HEK293T (cell line): ENCODE data around the gene VENTX.

Experiments
- CTBP1 ChIP-seq: fragments of 450-650 bp; IDR thresholded peaks from 2 replicates; pipeline ENCODE4 v1.6.1; 2016; ENCODE audit warnings: borderline replicate concordance
- ELF4 ChIP-seq: fragments of 450-650 bp; IDR thresholded peaks from 2 replicates; pipeline ENCODE4 v1.6.1; 2017; ENCODE audit warnings: antibody characterized with exemption
- L3MBTL2 ChIP-seq: fragments of 450-650 bp; conservative IDR thresholded peaks from 2 replicates; pipeline ENCODE4 v1.6.1; 2016; ENCODE audit warnings: mild to moderate bottlenecking
- NFRKB ChIP-seq: fragments of 450-650 bp; IDR thresholded peaks from 2 replicates; pipeline ENCODE4 v1.6.1; 2016; ENCODE audit warnings: mild to moderate bottlenecking, moderate library complexity
- SP1 ChIP-seq: fragments of 450-650 bp; IDR thresholded peaks from 2 replicates; pipeline ENCODE4 v1.6.1; 2017
- SUZ12 ChIP-seq: fragments of 450-650 bp; IDR thresholded peaks from 2 replicates; pipeline ENCODE4 v1.6.1; 2016; ENCODE audit warnings: mild to moderate bottlenecking

DNA sequence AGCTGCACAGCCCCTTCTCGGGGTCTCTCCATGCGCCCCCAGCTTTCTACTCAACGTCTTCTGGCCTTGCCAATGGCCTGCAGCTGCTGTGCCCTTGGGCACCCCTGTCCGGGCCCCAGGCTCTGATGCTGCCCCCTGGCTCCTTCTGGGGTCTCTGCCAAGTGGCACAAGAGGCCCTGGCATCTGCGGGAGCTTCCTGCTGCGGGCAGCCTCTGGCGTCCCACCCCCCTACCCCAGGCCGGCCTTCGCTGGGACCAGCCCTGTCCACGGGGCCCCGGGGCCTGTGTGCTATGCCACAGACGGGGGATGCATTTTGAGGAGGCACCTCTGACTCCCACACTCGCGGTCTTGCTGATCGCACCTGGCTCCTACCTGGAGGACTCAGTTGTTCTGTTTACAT is 2.3 kb downstream of the VENTX start:
- no peak for TF ChIP-seq CTBP1
- no peak for TF ChIP-seq SP1
- no peak for TF ChIP-seq NFRKB
- TF ChIP-seq L3MBTL2: no peak
- TF ChIP-seq ELF4: no peak
- no peak for TF ChIP-seq SUZ12
